ENCODE measurements around the gene TSSC4. TPM values are rescaled to one million over a fixed set of nuclear protein-coding genes. Genes with fewer than 3 reads are reported as not detected.
A peak's percentile ranks its signal among the peaks of the same experiment; 100 is the strongest.

The TSSC4 gene
- polyA plus RNA-seq, 1 donor = 28.0 TPM

DNA sequence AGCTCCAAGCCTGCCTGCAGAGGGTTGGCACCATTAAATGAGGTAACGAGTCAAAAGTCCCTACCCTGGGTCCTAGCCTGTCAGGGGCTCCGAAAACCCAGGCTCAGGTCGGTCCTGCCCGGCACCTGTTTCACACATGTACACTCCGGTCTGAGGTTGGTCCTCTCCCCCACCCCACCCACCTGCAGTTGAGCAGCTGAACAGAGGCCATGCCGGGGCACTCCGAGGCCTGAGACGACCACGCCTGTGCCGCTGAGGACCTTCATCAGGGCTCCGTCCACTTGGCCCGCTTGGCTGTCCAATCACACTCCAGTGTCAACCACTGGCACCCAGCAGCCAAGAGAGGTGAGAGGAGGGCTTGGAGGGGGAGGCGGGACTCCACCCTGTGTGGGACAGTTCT is 1.6 kb downstream of the TSSC4 start:
- Histone ChIP-seq H3K4me1 (ENCODE audit: control insufficient read depth, insufficient read depth, low read length) (peaks cover 21% of the 10 kb centered on the region), H3K27me3 (ENCODE audit: control insufficient read depth, insufficient read depth, low read length) (no peaks in the 10 kb centered on the region), H3K36me3 (ENCODE audit: control insufficient read depth, insufficient read depth, low read length) (peaks cover 36% of the 10 kb centered on the region), H3K9me3 (ENCODE audit: control insufficient read depth, low read depth, low read length) (no peaks in the 10 kb centered on the region), H3K4me3 (ENCODE audit: low read length) (peak overlapping the region; percentile 87), H3K27ac (ENCODE audit: low read length) (no peak overlapping the region)
- no CpG with 5 or more reads among the region's 13 CpGs for WGBS (ENCODE audit: insufficient coverage, low lambda C conversion rate)
- no peak for DNase-seq

DNA sequence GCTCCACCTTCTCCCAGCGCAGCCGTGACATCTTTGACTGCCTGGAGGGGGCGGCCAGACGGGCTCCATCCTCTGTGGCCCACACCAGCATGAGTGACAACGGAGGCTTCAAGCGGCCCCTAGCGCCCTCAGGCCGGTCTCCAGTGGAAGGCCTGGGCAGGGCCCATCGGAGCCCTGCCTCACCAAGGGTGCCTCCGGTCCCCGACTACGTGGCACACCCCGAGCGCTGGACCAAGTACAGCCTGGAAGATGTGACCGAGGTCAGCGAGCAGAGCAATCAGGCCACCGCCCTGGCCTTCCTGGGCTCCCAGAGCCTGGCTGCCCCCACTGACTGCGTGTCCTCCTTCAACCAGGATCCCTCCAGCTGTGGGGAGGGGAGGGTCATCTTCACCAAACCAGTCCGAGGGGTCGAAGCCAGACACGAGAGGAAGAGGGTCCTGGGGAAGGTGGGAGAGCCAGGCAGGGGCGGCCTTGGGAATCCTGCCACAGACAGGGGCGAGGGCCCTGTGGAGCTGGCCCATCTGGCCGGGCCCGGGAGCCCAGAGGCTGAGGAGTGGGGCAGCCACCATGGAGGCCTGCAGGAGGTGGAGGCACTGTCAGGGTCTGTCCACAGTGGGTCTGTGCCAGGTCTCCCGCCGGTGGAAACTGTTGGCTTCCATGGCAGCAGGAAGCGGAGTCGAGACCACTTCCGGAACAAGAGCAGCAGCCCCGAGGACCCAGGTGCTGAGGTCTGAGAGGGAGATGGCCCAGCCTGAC is 2.5 kb downstream of the TSSC4 start:
- Histone ChIP-seq H3K4me1 (ENCODE audit: control insufficient read depth, insufficient read depth, low read length) (peaks cover 21% of the 10 kb centered on the region), H3K4me3 (ENCODE audit: low read length) (no peak overlapping the region), H3K36me3 (ENCODE audit: control insufficient read depth, insufficient read depth, low read length) (peaks cover 29% of the 10 kb centered on the region), H3K9me3 (ENCODE audit: control insufficient read depth, low read depth, low read length) (no peaks in the 10 kb centered on the region), H3K27ac (ENCODE audit: low read length) (no peak overlapping the region), H3K27me3 (ENCODE audit: control insufficient read depth, insufficient read depth, low read length) (peaks cover 2% of the 10 kb centered on the region)
- DNase-seq = no peak
- WGBS (ENCODE audit: insufficient coverage, low lambda C conversion rate) = no CpG with 5 or more reads among the region's 31 CpGs

DNA sequence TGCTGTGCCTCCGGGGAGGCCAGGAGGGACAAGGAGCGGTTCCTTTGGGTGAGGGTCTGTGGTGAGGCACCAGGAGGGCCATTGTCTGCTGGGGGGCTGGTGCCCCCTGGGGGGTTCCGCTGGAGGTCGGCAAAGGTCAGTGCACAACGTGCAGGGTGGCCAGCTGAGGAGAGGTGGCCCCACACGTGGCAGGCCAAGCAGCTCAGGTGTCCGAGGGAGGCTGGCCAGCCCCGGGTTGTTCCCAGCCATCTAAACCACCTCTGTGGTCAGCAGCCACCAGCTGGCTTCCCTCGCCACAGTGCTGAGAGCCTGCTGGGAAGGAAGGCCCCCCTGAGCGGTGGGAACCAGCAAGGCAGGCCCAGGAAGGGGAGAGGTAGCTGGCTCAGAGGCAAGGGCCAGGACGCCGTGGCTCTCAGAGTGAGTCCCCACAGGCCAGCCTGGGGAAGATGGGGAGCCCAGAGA is 4.2 kb downstream of the TSSC4 start:
- Histone ChIP-seq H3K4me1 (ENCODE audit: control insufficient read depth, insufficient read depth, low read length) (peaks cover 11% of the 10 kb centered on the region), H3K27me3 (ENCODE audit: control insufficient read depth, insufficient read depth, low read length) (peaks cover 19% of the 10 kb centered on the region), H3K4me3 (ENCODE audit: low read length) (no peak overlapping the region), H3K9me3 (ENCODE audit: control insufficient read depth, low read depth, low read length) (no peaks in the 10 kb centered on the region), H3K27ac (ENCODE audit: low read length) (no peak overlapping the region), H3K36me3 (ENCODE audit: control insufficient read depth, insufficient read depth, low read length) (peaks cover 23% of the 10 kb centered on the region)
- DNase-seq = no peak
- WGBS (ENCODE audit: insufficient coverage, low lambda C conversion rate) = no CpG with 5 or more reads among the region's 12 CpGs

DNA sequence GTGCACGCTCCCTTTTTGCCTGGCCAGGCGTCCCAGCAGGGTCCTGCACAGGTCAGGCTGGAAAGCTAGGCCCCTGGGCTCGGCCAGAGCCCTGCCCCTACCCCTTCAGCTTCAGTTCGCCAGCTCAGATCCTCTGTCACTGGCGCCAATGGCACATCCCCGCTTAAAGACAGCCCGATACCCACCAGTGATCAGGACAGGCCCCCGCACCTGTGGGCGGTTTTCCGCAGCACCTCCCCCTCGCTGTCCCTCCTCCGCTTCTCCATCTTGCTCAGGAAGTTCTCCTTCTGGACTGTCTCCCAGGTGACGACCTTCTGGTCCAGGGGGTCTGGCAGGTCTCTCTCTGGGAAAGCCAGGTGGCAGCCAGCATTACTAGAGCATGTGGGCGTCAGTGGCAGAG is 5.9 kb downstream of the TSSC4 start:
- Histone ChIP-seq H3K9me3 (ENCODE audit: control insufficient read depth, low read depth, low read length) (no peaks in the 10 kb centered on the region), H3K27me3 (ENCODE audit: control insufficient read depth, insufficient read depth, low read length) (peaks cover 32% of the 10 kb centered on the region), H3K27ac (ENCODE audit: low read length) (no peak overlapping the region), H3K4me3 (ENCODE audit: low read length) (no peak overlapping the region), H3K36me3 (ENCODE audit: control insufficient read depth, insufficient read depth, low read length) (peaks cover 23% of the 10 kb centered on the region), H3K4me1 (ENCODE audit: control insufficient read depth, insufficient read depth, low read length) (peaks cover 11% of the 10 kb centered on the region)
- DNase-seq = no peak
- WGBS (ENCODE audit: insufficient coverage, low lambda C conversion rate) = no CpG with 5 or more reads among the region's 14 CpGs

DNA sequence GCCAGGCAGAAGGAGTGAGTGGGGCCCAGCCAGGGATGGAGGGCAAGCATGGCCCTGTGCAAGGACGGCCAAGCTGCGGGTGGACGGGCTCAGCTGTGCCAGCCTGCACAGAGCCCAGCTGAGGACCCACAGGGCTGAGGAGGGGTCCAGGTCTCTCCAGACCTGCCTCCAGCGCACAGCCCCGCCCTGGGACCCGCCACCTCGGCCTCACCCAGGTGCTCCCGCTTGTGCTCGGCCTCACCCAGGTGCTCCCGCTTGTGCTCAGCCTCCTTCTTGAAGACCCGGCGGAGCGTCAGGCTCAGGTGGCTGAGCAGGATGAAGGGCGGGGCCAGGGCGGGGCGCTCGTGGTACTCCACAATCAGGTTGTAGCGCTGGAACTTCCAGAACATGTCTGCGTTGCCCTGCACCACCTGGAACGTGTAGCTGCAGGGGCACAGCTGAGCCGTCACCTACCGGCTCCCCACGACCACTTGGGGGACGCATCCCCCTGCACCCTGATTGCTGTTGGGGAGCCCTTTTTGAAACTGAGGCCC is 6.4 kb downstream of the TSSC4 start:
- no peaks in the 10 kb centered on the region for H3K9me3 ChIP-seq (ENCODE audit: control insufficient read depth, low read depth, low read length)
- H3K27me3 ChIP-seq (ENCODE audit: control insufficient read depth, insufficient read depth, low read length) = peaks cover 32% of the 10 kb centered on the region
- no peak overlapping the region for H3K4me3 ChIP-seq (ENCODE audit: low read length)
- peaks cover 6% of the 10 kb centered on the region for H3K4me1 ChIP-seq (ENCODE audit: control insufficient read depth, insufficient read depth, low read length)
- H3K36me3 ChIP-seq (ENCODE audit: control insufficient read depth, insufficient read depth, low read length) = peaks cover 23% of the 10 kb centered on the region
- no peak for DNase-seq
- WGBS (ENCODE audit: insufficient coverage, low lambda C conversion rate) = no CpG with 5 or more reads among the region's 24 CpGs
- no peak overlapping the region for H3K27ac ChIP-seq (ENCODE audit: low read length)

DNA sequence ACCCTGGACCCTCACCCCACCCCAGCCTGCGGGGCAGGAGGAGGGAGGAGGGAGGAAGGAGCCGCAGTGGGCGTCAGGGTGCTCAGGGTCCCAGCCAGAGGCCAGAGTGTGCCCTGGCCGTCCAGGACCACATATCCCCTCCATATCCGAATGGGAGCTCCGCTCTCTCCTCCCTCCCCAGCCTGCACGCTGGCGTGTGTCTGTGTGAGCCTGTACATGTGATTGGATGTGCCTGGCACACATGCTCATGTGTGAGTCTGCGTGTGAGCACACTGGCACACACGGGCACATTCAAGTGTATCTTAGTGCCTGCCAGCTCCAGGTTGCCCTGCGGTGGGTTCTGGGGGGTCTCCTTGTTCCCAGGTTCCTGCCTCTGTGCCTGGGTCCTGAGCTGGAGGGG is 8.1 kb downstream of the TSSC4 start:
- peak overlapping the region; percentile 11 for H3K27ac ChIP-seq (ENCODE audit: low read length)

DNA sequence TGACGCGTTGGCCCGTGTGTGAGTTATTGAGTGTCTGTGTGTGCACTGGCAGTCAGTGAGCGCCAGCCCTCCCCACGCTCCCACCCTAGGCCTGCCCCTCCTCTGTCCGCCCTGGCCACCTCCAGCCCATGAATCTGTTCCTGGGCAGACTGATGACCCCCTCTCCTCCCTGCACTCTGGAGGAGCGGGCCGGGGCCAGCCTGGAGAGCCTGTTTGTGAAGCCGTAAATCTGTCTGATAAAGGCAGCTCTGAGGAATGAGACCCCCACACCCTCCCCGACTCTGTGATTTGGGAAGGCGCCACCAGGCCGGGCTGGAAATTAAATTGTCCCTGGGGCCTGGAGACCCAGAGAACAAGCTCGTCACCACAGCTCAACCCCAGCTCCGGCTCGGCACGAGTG is 8.6 kb downstream of the TSSC4 start:
- peaks cover 32% of the 10 kb centered on the region for H3K27me3 ChIP-seq (ENCODE audit: control insufficient read depth, insufficient read depth, low read length)
- H3K27ac ChIP-seq (ENCODE audit: low read length) = peak overlapping the region; percentile 20
- H3K4me1 ChIP-seq (ENCODE audit: control insufficient read depth, insufficient read depth, low read length) = peaks cover 3% of the 10 kb centered on the region
- no peak for DNase-seq
- no peaks in the 10 kb centered on the region for H3K9me3 ChIP-seq (ENCODE audit: control insufficient read depth, low read depth, low read length)
- no peak overlapping the region for H3K4me3 ChIP-seq (ENCODE audit: low read length)
- no CpG with 5 or more reads among the region's 16 CpGs for WGBS (ENCODE audit: insufficient coverage, low lambda C conversion rate)
- H3K36me3 ChIP-seq (ENCODE audit: control insufficient read depth, insufficient read depth, low read length) = peaks cover 2% of the 10 kb centered on the region

More for the DNA sequence above, 8.1 kb downstream of the TSSC4 start:
- no peak for DNase-seq
- Histone ChIP-seq H3K9me3 (ENCODE audit: control insufficient read depth, low read depth, low read length) (no peaks in the 10 kb centered on the region), H3K4me1 (ENCODE audit: control insufficient read depth, insufficient read depth, low read length) (peaks cover 3% of the 10 kb centered on the region), H3K36me3 (ENCODE audit: control insufficient read depth, insufficient read depth, low read length) (peaks cover 5% of the 10 kb centered on the region), H3K4me3 (ENCODE audit: low read length) (no peak overlapping the region), H3K27me3 (ENCODE audit: control insufficient read depth, insufficient read depth, low read length) (peaks cover 32% of the 10 kb centered on the region)
- WGBS (ENCODE audit: insufficient coverage, low lambda C conversion rate) = no CpG with 5 or more reads among the region's 11 CpGs

DNA sequence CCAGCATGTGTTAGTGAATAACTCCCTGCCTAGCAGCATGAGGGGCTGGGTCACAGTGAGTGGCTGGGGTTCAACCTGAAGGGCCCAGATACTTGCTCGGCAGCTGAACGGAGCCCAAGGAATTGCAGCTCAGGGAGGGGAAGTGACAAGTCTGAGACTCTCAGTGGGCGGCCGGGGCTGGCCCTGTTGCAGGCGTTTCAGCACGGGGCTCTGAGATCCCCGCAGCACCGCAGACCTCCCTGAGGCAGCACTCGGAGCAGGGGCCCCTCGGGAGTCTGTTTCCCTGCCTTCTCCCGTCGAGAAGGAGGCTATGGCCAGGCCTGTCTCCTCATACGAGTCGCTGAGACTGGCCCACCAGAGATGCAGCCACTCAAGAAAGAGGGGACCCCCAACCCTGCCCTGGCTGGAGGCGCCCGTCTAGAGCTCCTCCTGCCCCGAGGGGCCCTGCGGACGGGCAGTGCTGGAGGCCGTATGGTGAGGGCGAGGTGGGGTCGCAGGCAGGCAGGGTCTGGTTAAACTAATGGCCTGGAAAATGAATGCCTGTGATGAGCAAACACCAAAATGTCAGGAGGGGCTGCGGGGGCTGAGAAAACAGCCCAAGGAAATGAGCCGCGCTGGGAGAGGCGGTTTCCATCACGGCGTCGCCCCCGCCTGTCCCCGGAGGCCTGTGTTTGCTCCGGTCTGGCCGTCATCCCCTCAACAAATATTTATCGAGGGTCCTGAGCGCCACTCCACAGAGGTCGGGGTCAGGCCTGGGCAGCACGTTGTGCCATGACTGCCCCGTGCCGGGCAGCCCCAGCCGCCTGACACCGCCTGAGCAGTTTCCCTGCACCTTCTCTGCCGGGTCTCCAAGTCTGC is 9.3 kb downstream of the TSSC4 start:
- Histone ChIP-seq H3K36me3 (ENCODE audit: control insufficient read depth, insufficient read depth, low read length) (no peaks in the 10 kb centered on the region), H3K4me1 (ENCODE audit: control insufficient read depth, insufficient read depth, low read length) (peaks cover 3% of the 10 kb centered on the region), H3K9me3 (ENCODE audit: control insufficient read depth, low read depth, low read length) (no peaks in the 10 kb centered on the region), H3K4me3 (ENCODE audit: low read length) (no peak overlapping the region), H3K27me3 (ENCODE audit: control insufficient read depth, insufficient read depth, low read length) (peaks cover 32% of the 10 kb centered on the region), H3K27ac (ENCODE audit: low read length) (peak overlapping the region; percentile 20)
- DNase-seq = no peak
- WGBS (ENCODE audit: insufficient coverage, low lambda C conversion rate) = no CpG with 5 or more reads among the region's 42 CpGs

DNA sequence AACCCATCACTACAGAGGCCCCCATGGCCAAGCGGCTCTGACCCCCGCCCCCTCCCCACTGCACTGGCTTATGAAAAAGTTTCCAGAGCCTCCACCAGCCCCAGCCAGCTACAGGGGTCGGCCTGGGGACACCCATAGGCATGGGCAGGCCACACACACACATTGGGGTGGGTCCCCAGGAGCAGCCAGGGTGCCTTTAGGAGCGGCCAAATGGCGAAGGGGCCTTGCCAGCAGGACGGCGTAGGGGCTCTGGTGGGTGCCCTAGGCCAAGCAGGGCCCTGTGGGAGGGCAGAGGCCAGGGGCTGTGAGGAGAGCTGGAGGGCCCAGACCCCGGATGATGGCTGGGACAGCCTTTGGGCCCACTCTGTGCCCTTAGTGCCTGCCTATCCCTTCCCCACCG is 10.1 kb downstream of the TSSC4 start:
- 90% methylated on average over 2 of the region's 9 CpGs for WGBS (ENCODE audit: insufficient coverage, low lambda C conversion rate)

DNA sequence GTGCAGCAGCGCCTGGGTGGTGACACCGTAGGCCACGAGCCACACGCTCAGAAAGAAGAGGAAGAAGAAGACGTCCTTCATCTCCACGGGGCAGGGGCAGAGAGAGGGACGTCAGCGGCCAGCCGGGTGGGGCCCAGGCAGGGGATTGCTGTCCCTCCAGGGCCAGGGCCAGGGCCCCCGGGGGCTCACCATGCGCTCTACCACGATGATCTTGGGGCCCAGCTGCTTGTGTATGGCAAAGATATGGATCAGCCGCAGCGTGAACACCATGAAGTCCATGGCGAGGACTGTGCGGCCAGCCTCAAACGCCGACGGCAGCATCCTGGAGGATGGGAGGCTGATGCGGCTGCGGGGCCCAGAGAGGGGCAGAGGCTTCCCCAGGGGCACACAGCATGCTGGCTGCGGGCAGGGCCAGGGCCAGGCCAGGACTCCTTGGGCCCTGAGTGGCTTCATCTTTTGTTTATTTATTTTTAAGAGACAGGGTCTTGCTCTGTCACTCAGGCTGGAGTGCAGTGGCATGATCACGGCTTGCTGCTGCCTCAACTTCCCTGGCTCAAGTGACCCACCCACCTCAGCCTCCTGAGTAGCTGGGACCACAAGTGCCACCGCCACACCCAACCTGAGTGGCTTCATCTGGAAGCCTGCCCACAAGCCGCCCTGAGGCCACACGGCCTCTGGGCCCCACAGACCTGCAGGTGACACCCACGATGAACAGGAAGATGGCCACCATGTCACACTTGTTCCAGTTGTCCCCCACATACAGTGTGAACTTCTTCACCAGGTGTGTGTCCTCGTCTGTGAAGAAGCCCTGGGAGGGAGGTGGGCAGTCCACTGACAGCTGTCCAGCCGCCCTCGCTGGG is 11.1 kb downstream of the TSSC4 start:
- no peak for DNase-seq
- H3K4me3 ChIP-seq (ENCODE audit: low read length) = no peak overlapping the region
- H3K27ac ChIP-seq (ENCODE audit: low read length) = no peak overlapping the region
- H3K27me3 ChIP-seq (ENCODE audit: control insufficient read depth, insufficient read depth, low read length) = peaks cover 32% of the 10 kb centered on the region
- H3K9me3 ChIP-seq (ENCODE audit: control insufficient read depth, low read depth, low read length) = no peaks in the 10 kb centered on the region
- no peaks in the 10 kb centered on the region for H3K36me3 ChIP-seq (ENCODE audit: control insufficient read depth, insufficient read depth, low read length)
- WGBS (ENCODE audit: insufficient coverage, low lambda C conversion rate) = no CpG with 5 or more reads among the region's 30 CpGs
- H3K4me1 ChIP-seq (ENCODE audit: control insufficient read depth, insufficient read depth, low read length) = peaks cover 3% of the 10 kb centered on the region

More for the DNA sequence above, 10.1 kb downstream of the TSSC4 start:
- Histone ChIP-seq H3K4me3 (ENCODE audit: low read length) (no peak overlapping the region), H3K4me1 (ENCODE audit: control insufficient read depth, insufficient read depth, low read length) (peaks cover 3% of the 10 kb centered on the region), H3K27me3 (ENCODE audit: control insufficient read depth, insufficient read depth, low read length) (peaks cover 32% of the 10 kb centered on the region), H3K27ac (ENCODE audit: low read length) (no peak overlapping the region), H3K9me3 (ENCODE audit: control insufficient read depth, low read depth, low read length) (no peaks in the 10 kb centered on the region), H3K36me3 (ENCODE audit: control insufficient read depth, insufficient read depth, low read length) (no peaks in the 10 kb centered on the region)
- DNase-seq = no peak

All from large intestine (tissue), 3 donors.